Measurements from ENCODE around the gene FAM151A. TPM values are rescaled to one million over a fixed set of nuclear protein-coding genes. Genes with fewer than 3 reads are reported as not detected.

The FAM151A gene
- total RNA-seq, 1 donor from 2014 or later = not detected

GRCh38 chr1:54604572-54605370 is 18.6 kb downstream of the FAM151A start:
- Histone ChIP-seq H3K36me3 (no peaks in the 10 kb centered on the region), H3K27me3 (ENCODE audit: low read depth) (no peaks in the 10 kb centered on the region), H3K9me3 (no peaks in the 10 kb centered on the region), H3K4me3 (no peak overlapping the region), H3K4me1 (no peaks in the 10 kb centered on the region), H3K27ac (no peak overlapping the region)
- ATAC-seq = no peak
- DNase-seq = no peak
- intact Hi-C loops (cut with DNase I) = no loop called here
- no peak for TF ChIP-seq CTCF (IDR thresholded peaks at IDR 0.05)

GRCh38 chr1:54604051-54604450 is 19.3 kb downstream of the FAM151A start:
- Histone ChIP-seq H3K4me3 (no peak overlapping the region), H3K27me3 (ENCODE audit: low read depth) (no peaks in the 10 kb centered on the region), H3K9me3 (no peaks in the 10 kb centered on the region), H3K27ac (no peak overlapping the region), H3K36me3 (no peaks in the 10 kb centered on the region), H3K4me1 (no peaks in the 10 kb centered on the region)
- DNase-seq (no peak), ATAC-seq (no peak)
- no peak for TF ChIP-seq CTCF (IDR thresholded peaks at IDR 0.05)
- intact Hi-C loops (cut with DNase I) = no loop called here

GRCh38 chr1:54603241-54603640 is 20.1 kb downstream of the FAM151A start:
- DNase-seq = no peak
- no peak overlapping the region for H3K4me3 ChIP-seq
- TF ChIP-seq CTCF (IDR thresholded peaks at IDR 0.05) = no peak
- no peaks in the 10 kb centered on the region for H3K4me1 ChIP-seq
- H3K9me3 ChIP-seq = no peaks in the 10 kb centered on the region
- H3K36me3 ChIP-seq = no peaks in the 10 kb centered on the region
- H3K27me3 ChIP-seq (ENCODE audit: low read depth) = no peaks in the 10 kb centered on the region
- no peak for ATAC-seq
- intact Hi-C loops (cut with DNase I) = no loop called here
- H3K27ac ChIP-seq = no peak overlapping the region

GRCh38 chr1:54602554-54602953 is 20.8 kb downstream of the FAM151A start:
- Histone ChIP-seq H3K4me3 (no peak overlapping the region), H3K4me1 (no peaks in the 10 kb centered on the region), H3K9me3 (no peaks in the 10 kb centered on the region), H3K27me3 (ENCODE audit: low read depth) (no peaks in the 10 kb centered on the region), H3K36me3 (no peaks in the 10 kb centered on the region), H3K27ac (no peak overlapping the region)
- no peak for TF ChIP-seq CTCF (IDR thresholded peaks at IDR 0.05)
- DNase-seq (no peak), ATAC-seq (no peak)
- intact Hi-C loops (cut with DNase I) = no loop called here

GRCh38 chr1:54601730-54602129 is 21.6 kb downstream of the FAM151A start:
- Histone ChIP-seq H3K36me3 (no peaks in the 10 kb centered on the region), H3K27ac (no peak overlapping the region), H3K4me3 (no peak overlapping the region), H3K9me3 (no peaks in the 10 kb centered on the region), H3K4me1 (no peaks in the 10 kb centered on the region), H3K27me3 (ENCODE audit: low read depth) (no peaks in the 10 kb centered on the region)
- intact Hi-C loops (cut with DNase I) = no loop called here
- DNase-seq = no peak
- no peak for ATAC-seq
- no peak for TF ChIP-seq CTCF (IDR thresholded peaks at IDR 0.05)

Data from lower lobe of right lung (tissue), 2 donors.